Stimulated activated CD8-positive, alpha-beta memory T cell treated with anti-CD3 and anti-CD28 coated beads, Interleukin-7, amount 100 ng/mL, for 1 hour (primary cell): Measurements from ENCODE around the gene KCNF1.

Experiments
- DNase-seq, 2 donors: peaks; one replicate each; pipeline ENCODE4 v3.0.0-alpha.2; 2020; ENCODE audit warnings: low read depth in 2 of 2

The KCNF1 gene

GRCh38 chr2:10880586-10881321 is 31.0 kb upstream of the KCNF1 start:
- DNase-seq: no peak

GRCh38 chr2:10882568-10882967 is 29.2 kb upstream of the KCNF1 start:
- DNase-seq: no peak

- DNase-seq: no peak
Measured at GRCh38 chr2:10883066-10883465, 28.7 kb upstream of the KCNF1 start.

- no peak for DNase-seq
Measured at GRCh38 chr2:10883801-10884478, 27.8 kb upstream of the KCNF1 start.

GRCh38 chr2:10884574-10884975 is 27.2 kb upstream of the KCNF1 start:
- no peak for DNase-seq

GRCh38 chr2:10885094-10885860 is 26.5 kb upstream of the KCNF1 start:
- no peak for DNase-seq

- DNase-seq: no peak
Measured at GRCh38 chr2:10887476-10887875, 24.3 kb upstream of the KCNF1 start.

- DNase-seq: no peak
Measured at GRCh38 chr2:10889651-10890215, 22.0 kb upstream of the KCNF1 start.

- DNase-seq: no peak
Measured at GRCh38 chr2:10890706-10891270, 20.9 kb upstream of the KCNF1 start.

- no peak for DNase-seq
Measured at GRCh38 chr2:10891390-10891789, 20.3 kb upstream of the KCNF1 start.

GRCh38 chr2:10891848-10892247 is 19.9 kb upstream of the KCNF1 start:
- DNase-seq: no peak

- DNase-seq: no peak
Measured at GRCh38 chr2:10892316-10892715, 19.4 kb upstream of the KCNF1 start.

- DNase-seq: no peak
Measured at GRCh38 chr2:10892796-10893350, 18.9 kb upstream of the KCNF1 start.

GRCh38 chr2:10894264-10894935 is 17.3 kb upstream of the KCNF1 start:
- DNase-seq: no peak

- no peak for DNase-seq
Measured at GRCh38 chr2:10895231-10895630, 16.5 kb upstream of the KCNF1 start.

GRCh38 chr2:10897956-10898355 is 13.8 kb upstream of the KCNF1 start:
- DNase-seq: no peak

GRCh38 chr2:10900216-10901109 is 11.3 kb upstream of the KCNF1 start:
- no peak for DNase-seq

GRCh38 chr2:10901160-10901939 is 10.4 kb upstream of the KCNF1 start:
- no peak for DNase-seq

- no peak for DNase-seq
Measured at GRCh38 chr2:10903861-10904210, 7.9 kb upstream of the KCNF1 start.
